Erythroblast (primary cell): ENCODE data around the gene LBH.

Experiments
- GATA1 ChIP-seq: IDR thresholded peaks from 2 replicates; pipeline ENCODE4 v1.6.1; 2011; ENCODE audit warnings: low read depth, mild to moderate bottlenecking, control low read depth, low read length, moderate library complexity
- POLR2A ChIP-seq: IDR thresholded peaks from 2 replicates; pipeline ENCODE4 v1.6.1; 2011; ENCODE audit warnings: mild to moderate bottlenecking, low read length

GRCh38 chr2:30194421-30194820 lies 36.9 kb upstream of the LBH start:
- TF ChIP-seq POLR2A (no peak), GATA1 (no peak)
